Neural progenitor cell (in vitro differentiated cells): Measurements from ENCODE around the gene SOX9. TPM values are rescaled to one million over a fixed set of nuclear protein-coding genes. Genes with fewer than 3 reads are reported as not detected.
"Not testable (repeated sequence)": the region's sequence is repeated elsewhere in the genome, so short reads cannot be mapped to it uniquely, and the experiment has no call there.

Experiments
- DNase-seq: peaks from one replicate; pipeline ENCODE4 v3.0.0-alpha.2; 2016; ENCODE audit warnings: low spot score
- H2AFZ ChIP-seq: fragments of 200-600 bp; sonication (generic); replicated peaks from 2 replicates; pipeline ENCODE4 v1.6.1; 2016; ENCODE audit warnings: antibody characterized with exemption
- H3F3A ChIP-seq: fragments of 200-600 bp; sonication (generic); 2 replicates; pipeline ENCODE4 v1.6.1; 2016; ENCODE audit warnings: antibody characterized with exemption, low read depth
- H3K27ac ChIP-seq: fragments of 200-600 bp; sonication (generic); 2 replicates; pipeline ENCODE4 v1.5.1; 2016; ENCODE audit warnings: mild to moderate bottlenecking
- H3K27me3 ChIP-seq: fragments of 200-600 bp; sonication (generic); 2 replicates; pipeline ENCODE4 v1.6.1; 2016; ENCODE audit warnings: mild to moderate bottlenecking, moderate library complexity
- H3K36me3 ChIP-seq: fragments of 200-600 bp; sonication (generic); 2 replicates; pipeline ENCODE4 v1.5.1; 2016
- H3K4me1 ChIP-seq: fragments of 200-600 bp; sonication (generic); 2 replicates; pipeline ENCODE4 v1.6.1; 2016; ENCODE audit warnings: mixed run types
- H3K4me2 ChIP-seq: fragments of 200-600 bp; sonication (generic); 2 replicates; pipeline ENCODE4 v1.6.1; 2016
- H3K4me3 ChIP-seq: fragments of 200-600 bp; sonication (generic); 2 replicates; pipeline ENCODE4 v1.5.1; 2016
- H3K79me2 ChIP-seq: fragments of 200-600 bp; sonication (generic); 2 replicates; pipeline ENCODE4 v1.6.1; 2016; ENCODE audit warnings: low read depth
- H3K9ac ChIP-seq: fragments of 200-600 bp; sonication (generic); 2 replicates; pipeline ENCODE4 v1.6.1; 2016
- H3K9me3 ChIP-seq: fragments of 200-600 bp; sonication (generic); 2 replicates; pipeline ENCODE4 v1.5.1; 2016; ENCODE audit warnings: low read depth
- H4K20me1 ChIP-seq: fragments of 200-600 bp; sonication (generic); 2 replicates; pipeline ENCODE4 v1.6.1; 2016; ENCODE audit warnings: low read depth
- H3K27ac Mint-ChIP-seq: 3 replicates; pipeline ENCODE4 v1.8.0; 2021; ENCODE audit warnings: mixed read lengths
- H3K27me3 Mint-ChIP-seq: 2 replicates; pipeline ENCODE4 v1.8.0; 2022; ENCODE audit warnings: low read depth, mild to moderate bottlenecking, inconsistent platforms, moderate library complexity, mixed read lengths; ENCODE audit not compliant: insufficient read depth
- H3K36me3 Mint-ChIP-seq: 3 replicates; pipeline ENCODE4 v1.8.0; 2021; ENCODE audit warnings: mixed read lengths
- H3K4me1 Mint-ChIP-seq: 3 replicates; pipeline ENCODE4 v1.8.0; 2021; ENCODE audit warnings: mixed read lengths
- H3K4me3 Mint-ChIP-seq: 3 replicates; pipeline ENCODE4 v1.8.0; 2021; ENCODE audit warnings: mild to moderate bottlenecking, moderate library complexity, mixed read lengths
- H3K9me3 Mint-ChIP-seq: 3 replicates; pipeline ENCODE4 v1.8.0; 2020; ENCODE audit warnings: mixed read lengths
- CTCF ChIP-seq: fragments of 200-600 bp; sonication (generic); IDR thresholded peaks from 2 replicates; pipeline ENCODE4 v1.5.1; 2017; ENCODE audit warnings: antibody characterized with exemption, mild to moderate bottlenecking
- EZH2 ChIP-seq: fragments of 200-600 bp; sonication (generic); IDR thresholded peaks from 2 replicates; pipeline ENCODE4 v1.6.1; 2017; ENCODE audit warnings: antibody characterized with exemption, mild to moderate bottlenecking, moderate library complexity
- EZH2phosphoT487 ChIP-seq: fragments of 200-600 bp; sonication (generic); IDR thresholded peaks from 2 replicates; pipeline ENCODE4 v1.6.1; 2017; ENCODE audit warnings: antibody characterized with exemption
- total RNA-seq: library from RNA; depleted of rRNA; stranded (reverse); fragments of >200 nt; gene quantifications from 2 replicates; pipeline ENCODE4 v1.2.3, GENCODE V29; 2015; ENCODE audit warnings: low replicate concordance

The SOX9 gene
- total RNA-seq, 1 donor from 2014 or later, result 12.7 TPM

- no peak overlapping the region for H3K27ac ChIP-seq
- H3K27me3 Mint-ChIP-seq, result peaks cover 2% of the 10 kb centered on the region
- no peak overlapping the region for H3K4me3 ChIP-seq
- no peak for TF ChIP-seq EZH2
- no peak for TF ChIP-seq EZH2phosphoT487
- no peak for TF ChIP-seq CTCF
- peaks cover 10% of the 10 kb centered on the region for H3K4me1 Mint-ChIP-seq
- no peak overlapping the region for H3K9ac ChIP-seq
- no peak overlapping the region for H2AFZ ChIP-seq
- H3F3A ChIP-seq, result no peaks in the 10 kb centered on the region
- no peaks in the 10 kb centered on the region for H3K9me3 Mint-ChIP-seq
- H3K36me3 Mint-ChIP-seq, result no peaks in the 10 kb centered on the region
- no peaks in the 10 kb centered on the region for H3K79me2 ChIP-seq
- H3K27me3 ChIP-seq, result no peaks in the 10 kb centered on the region
- no peak overlapping the region for H3K4me3 Mint-ChIP-seq
- H3K27ac Mint-ChIP-seq, result no peak overlapping the region
- H3K4me2 ChIP-seq, result no peak overlapping the region
- no peaks in the 10 kb centered on the region for H3K9me3 ChIP-seq
- no peaks in the 10 kb centered on the region for H3K36me3 ChIP-seq
- H3K4me1 ChIP-seq, result no peaks in the 10 kb centered on the region
- no peak for DNase-seq
- H4K20me1 ChIP-seq, result no peaks in the 10 kb centered on the region
These were observed 15.9 kb downstream of the SOX9 start for GRCh38 chr17:72136692-72137091.

GRCh38 chr17:72137161-72137560 lies 16.3 kb downstream of the SOX9 start:
- Histone ChIP-seq H3K9me3 (no peaks in the 10 kb centered on the region), H3F3A (no peaks in the 10 kb centered on the region), H3K4me1 (no peaks in the 10 kb centered on the region), H2AFZ (no peak overlapping the region), H3K27ac (no peak overlapping the region), H4K20me1 (no peaks in the 10 kb centered on the region), H3K36me3 (no peaks in the 10 kb centered on the region), H3K79me2 (no peaks in the 10 kb centered on the region), H3K4me3 (no peak overlapping the region), H3K4me2 (no peak overlapping the region), H3K27me3 (no peaks in the 10 kb centered on the region), H3K9ac (no peak overlapping the region)
- Mint-ChIP-seq H3K4me1 (peaks cover 10% of the 10 kb centered on the region), H3K27me3 (peaks cover 3% of the 10 kb centered on the region), H3K9me3 (no peaks in the 10 kb centered on the region), H3K4me3 (no peak overlapping the region), H3K36me3 (no peaks in the 10 kb centered on the region), H3K27ac (no peak overlapping the region)
- no peak for DNase-seq
- TF ChIP-seq CTCF, result no peak
- no peak for TF ChIP-seq EZH2
- no peak for TF ChIP-seq EZH2phosphoT487

GRCh38 chr17:72139212-72139611 lies 18.4 kb downstream of the SOX9 start:
- Histone ChIP-seq H3K27ac (no peak overlapping the region), H2AFZ (no peak overlapping the region), H3K36me3 (no peaks in the 10 kb centered on the region), H3K4me1 (no peaks in the 10 kb centered on the region), H3K4me2 (no peak overlapping the region), H3K79me2 (no peaks in the 10 kb centered on the region), H4K20me1 (no peaks in the 10 kb centered on the region), H3K9me3 (no peaks in the 10 kb centered on the region), H3F3A (no peaks in the 10 kb centered on the region), H3K9ac (no peak overlapping the region), H3K27me3 (no peaks in the 10 kb centered on the region), H3K4me3 (no peak overlapping the region)
- Mint-ChIP-seq H3K36me3 (no peaks in the 10 kb centered on the region), H3K27ac (no peak overlapping the region), H3K4me3 (no peak overlapping the region), H3K27me3 (peaks cover 2% of the 10 kb centered on the region), H3K4me1 (peaks cover 21% of the 10 kb centered on the region), H3K9me3 (no peaks in the 10 kb centered on the region)
- DNase-seq, result no peak
- TF ChIP-seq EZH2phosphoT487 (no peak), EZH2 (no peak), CTCF (no peak)

- no peak overlapping the region for H2AFZ ChIP-seq
- H3K4me2 ChIP-seq, result no peak overlapping the region
- Mint-ChIP-seq H3K27ac (no peak overlapping the region), H3K4me1 (peaks cover 21% of the 10 kb centered on the region), H3K36me3 (no peaks in the 10 kb centered on the region), H3K4me3 (no peak overlapping the region), H3K9me3 (no peaks in the 10 kb centered on the region), H3K27me3 (peaks cover 7% of the 10 kb centered on the region)
- no peaks in the 10 kb centered on the region for H3K36me3 ChIP-seq
- no peaks in the 10 kb centered on the region for H3K27me3 ChIP-seq
- no peaks in the 10 kb centered on the region for H3K79me2 ChIP-seq
- H4K20me1 ChIP-seq, result no peaks in the 10 kb centered on the region
- no peak overlapping the region for H3K9ac ChIP-seq
- no peaks in the 10 kb centered on the region for H3K4me1 ChIP-seq
- H3K4me3 ChIP-seq, result no peak overlapping the region
- no peak for DNase-seq
- H3K27ac ChIP-seq, result no peak overlapping the region
- H3K9me3 ChIP-seq, result no peaks in the 10 kb centered on the region
- no peaks in the 10 kb centered on the region for H3F3A ChIP-seq
- TF ChIP-seq CTCF, result no peak
- TF ChIP-seq EZH2, result no peak
- no peak for TF ChIP-seq EZH2phosphoT487
These were observed 20.5 kb downstream of the SOX9 start for GRCh38 chr17:72141336-72141735.

- not testable (repeated sequence) for H3K9ac ChIP-seq, H3K4me1 ChIP-seq, H3K27ac ChIP-seq, H3K36me3 ChIP-seq, H3K36me3 Mint-ChIP-seq, H3K9me3 ChIP-seq, DNase-seq, H3K27me3 ChIP-seq, H3K9me3 Mint-ChIP-seq, H4K20me1 ChIP-seq, H2AFZ ChIP-seq, H3K27me3 Mint-ChIP-seq, H3K27ac Mint-ChIP-seq, H3K4me2 ChIP-seq, H3F3A ChIP-seq, H3K79me2 ChIP-seq, H3K4me3 Mint-ChIP-seq, H3K4me3 ChIP-seq
- H3K4me1 Mint-ChIP-seq, result peaks cover 21% of the 10 kb centered on the region
These were observed 21.3 kb downstream of the SOX9 start for GRCh38 chr17:72142097-72142496.
